ENCODE measurements around the gene MEGF11. TPM values are rescaled to one million over a fixed set of nuclear protein-coding genes. Genes with fewer than 3 reads are reported as not detected.

MEGF11 gene
- total RNA-seq, 4 donors from 2014 or later: not detected

DNA sequence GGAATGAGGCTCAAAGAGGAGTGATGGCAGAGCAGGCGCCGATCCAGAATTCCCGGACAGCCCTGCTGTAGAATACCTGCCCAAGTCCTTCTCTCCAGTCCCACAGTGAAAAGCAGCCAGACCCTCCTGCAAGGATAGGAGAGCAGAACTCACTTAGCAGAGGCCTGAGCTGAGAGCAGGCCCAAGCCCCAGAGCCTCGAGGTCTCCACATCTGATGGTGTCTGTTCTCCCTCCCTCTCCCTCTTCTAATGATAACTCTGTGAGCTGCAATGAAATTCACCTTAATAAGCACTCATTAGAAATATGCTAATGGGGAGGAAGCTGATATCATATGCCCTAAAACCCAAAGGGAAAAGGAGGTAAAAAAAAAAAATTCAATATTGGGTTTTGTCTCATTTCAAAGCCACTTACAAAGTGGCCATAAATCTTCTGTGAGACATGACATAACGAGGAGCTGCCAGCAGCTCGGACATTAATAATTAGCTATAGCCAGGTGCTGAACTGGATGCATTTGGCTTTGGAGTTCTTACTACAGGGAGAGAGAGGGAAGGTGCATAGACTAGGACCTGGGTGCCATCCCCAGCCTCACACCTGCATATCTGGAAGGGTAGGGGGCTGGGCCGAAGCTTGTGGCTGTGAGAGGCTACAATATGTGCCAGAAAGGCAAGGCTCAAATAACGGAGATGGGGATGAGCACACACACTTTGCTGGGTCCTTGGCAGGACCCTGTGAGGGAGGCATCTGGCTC, 108.4 kb downstream of the MEGF11 start:
- no peaks in the 10 kb centered on the region for H3K4me1 ChIP-seq
- no peak for DNase-seq
- no peak overlapping the region for H3K27ac ChIP-seq
- no peaks in the 10 kb centered on the region for H3K27me3 ChIP-seq
- no peaks in the 10 kb centered on the region for H3K9me3 ChIP-seq
- TF ChIP-seq, protein P1, sequence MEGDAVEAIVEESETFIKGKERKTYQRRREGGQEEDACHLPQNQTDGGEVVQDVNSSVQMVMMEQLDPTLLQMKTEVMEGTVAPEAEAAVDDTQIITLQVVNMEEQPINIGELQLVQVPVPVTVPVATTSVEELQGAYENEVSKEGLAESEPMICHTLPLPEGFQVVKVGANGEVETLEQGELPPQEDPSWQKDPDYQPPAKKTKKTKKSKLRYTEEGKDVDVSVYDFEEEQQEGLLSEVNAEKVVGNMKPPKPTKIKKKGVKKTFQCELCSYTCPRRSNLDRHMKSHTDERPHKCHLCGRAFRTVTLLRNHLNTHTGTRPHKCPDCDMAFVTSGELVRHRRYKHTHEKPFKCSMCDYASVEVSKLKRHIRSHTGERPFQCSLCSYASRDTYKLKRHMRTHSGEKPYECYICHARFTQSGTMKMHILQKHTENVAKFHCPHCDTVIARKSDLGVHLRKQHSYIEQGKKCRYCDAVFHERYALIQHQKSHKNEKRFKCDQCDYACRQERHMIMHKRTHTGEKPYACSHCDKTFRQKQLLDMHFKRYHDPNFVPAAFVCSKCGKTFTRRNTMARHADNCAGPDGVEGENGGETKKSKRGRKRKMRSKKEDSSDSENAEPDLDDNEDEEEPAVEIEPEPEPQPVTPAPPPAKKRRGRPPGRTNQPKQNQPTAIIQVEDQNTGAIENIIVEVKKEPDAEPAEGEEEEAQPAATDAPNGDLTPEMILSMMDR (IDR thresholded peaks at IDR 0.05): no peak
- TF ChIP-seq POLR2A (IDR thresholded peaks at IDR 0.05): no peak
- no peak overlapping the region for H3K4me3 ChIP-seq
- H3K36me3 ChIP-seq: no peaks in the 10 kb centered on the region

DNA sequence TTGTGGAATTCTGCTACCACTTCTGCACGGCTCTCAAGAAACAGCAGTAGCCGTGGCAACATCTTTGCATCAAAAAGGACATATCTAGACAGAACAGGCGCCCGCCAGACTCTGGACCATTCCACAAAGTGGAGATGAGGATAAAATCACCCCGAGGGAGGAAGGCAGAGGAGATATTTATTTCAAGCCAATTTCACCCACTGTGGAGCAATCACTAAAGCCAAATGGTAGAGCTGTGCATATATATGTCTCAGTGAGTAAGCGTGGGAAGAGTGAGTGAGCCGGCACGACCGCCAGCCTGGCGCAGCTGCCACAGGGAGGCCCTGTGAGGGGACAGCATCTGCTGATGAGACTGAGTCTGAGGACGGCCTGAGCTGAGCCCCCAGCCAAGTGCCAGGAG, 111.3 kb downstream of the MEGF11 start:
- Histone ChIP-seq H3K9me3 (no peaks in the 10 kb centered on the region), H3K4me1 (no peaks in the 10 kb centered on the region), H3K36me3 (no peaks in the 10 kb centered on the region), H3K27me3 (no peaks in the 10 kb centered on the region), H3K27ac (no peak overlapping the region), H3K4me3 (no peak overlapping the region)
- DNase-seq: no peak
- TF ChIP-seq POLR2A (IDR thresholded peaks at IDR 0.05): no peak
- TF ChIP-seq, protein P1 (IDR thresholded peaks at IDR 0.05): no peak

- Histone ChIP-seq H3K27me3 (no peaks in the 10 kb centered on the region), H3K9me3 (no peaks in the 10 kb centered on the region)
- no peak for DNase-seq
These were observed 113.9 kb downstream of the MEGF11 start for GRCh38 chr15:66139591-66140207.

GRCh38 chr15:66138892-66139590, 114.5 kb downstream of the MEGF11 start:
- H3K4me1 ChIP-seq: no peaks in the 10 kb centered on the region
- H3K4me3 ChIP-seq: no peak overlapping the region
- TF ChIP-seq, protein P1 (IDR thresholded peaks at IDR 0.05): no peak
- no peak for TF ChIP-seq POLR2A (IDR thresholded peaks at IDR 0.05)
- no peak for DNase-seq
- H3K36me3 ChIP-seq: no peaks in the 10 kb centered on the region
- H3K9me3 ChIP-seq: no peaks in the 10 kb centered on the region
- H3K27ac ChIP-seq: no peak overlapping the region
- H3K27me3 ChIP-seq: no peaks in the 10 kb centered on the region

More at GRCh38 chr15:66139591-66140207, 113.9 kb downstream of the MEGF11 start:
- Histone ChIP-seq H3K36me3 (no peaks in the 10 kb centered on the region), H3K4me3 (no peak overlapping the region), H3K4me1 (no peaks in the 10 kb centered on the region), H3K27ac (no peak overlapping the region)
- TF ChIP-seq, protein P1 (IDR thresholded peaks at IDR 0.05): no peak
- TF ChIP-seq POLR2A (IDR thresholded peaks at IDR 0.05): no peak

- Histone ChIP-seq H3K36me3 (no peaks in the 10 kb centered on the region), H3K4me3 (no peak overlapping the region), H3K4me1 (no peaks in the 10 kb centered on the region), H3K27me3 (no peaks in the 10 kb centered on the region), H3K9me3 (no peaks in the 10 kb centered on the region), H3K27ac (no peak overlapping the region)
- TF ChIP-seq, protein P1 (IDR thresholded peaks at IDR 0.05): no peak
- no peak for TF ChIP-seq POLR2A (IDR thresholded peaks at IDR 0.05)
- no peak for DNase-seq
These were observed 115.3 kb downstream of the MEGF11 start for GRCh38 chr15:66138096-66138783.

Data from Peyer's patch (tissue), 4 donors.